GM06990 (cell line): ENCODE data around the gene LIPC.

Experiments used
- DNase-seq: peaks from one replicate; pipeline ENCODE4 v3.0.0-alpha.2; 2011; ENCODE audit not compliant: insufficient read length; ENCODE audit errors: extremely low read depth
- H3K27me3 ChIP-seq: replicated peaks from 2 replicates; pipeline ENCODE4 v1.6.0; 2011; ENCODE audit warnings: low read length; ENCODE audit not compliant: control insufficient read depth, insufficient read depth
- H3K36me3 ChIP-seq: 2 replicates; pipeline ENCODE4 v1.5.1; 2011; ENCODE audit warnings: low read length; ENCODE audit not compliant: control insufficient read depth, insufficient read depth
- H3K4me3 ChIP-seq: replicated peaks from 2 replicates; pipeline ENCODE4 v1.5.1; 2011; ENCODE audit warnings: low read depth, mild to moderate bottlenecking, control low read depth, low read length
- TF ChIP-seq, protein P1 (sequence below): IDR thresholded peaks from 2 replicates; pipeline ENCODE4 v1.5.1; 2011; ENCODE audit warnings: low read length, control low read depth, mild to moderate bottlenecking, inconsistent platforms; ENCODE audit not compliant: insufficient read depth, poor library complexity, severe bottlenecking

The LIPC gene

DNA sequence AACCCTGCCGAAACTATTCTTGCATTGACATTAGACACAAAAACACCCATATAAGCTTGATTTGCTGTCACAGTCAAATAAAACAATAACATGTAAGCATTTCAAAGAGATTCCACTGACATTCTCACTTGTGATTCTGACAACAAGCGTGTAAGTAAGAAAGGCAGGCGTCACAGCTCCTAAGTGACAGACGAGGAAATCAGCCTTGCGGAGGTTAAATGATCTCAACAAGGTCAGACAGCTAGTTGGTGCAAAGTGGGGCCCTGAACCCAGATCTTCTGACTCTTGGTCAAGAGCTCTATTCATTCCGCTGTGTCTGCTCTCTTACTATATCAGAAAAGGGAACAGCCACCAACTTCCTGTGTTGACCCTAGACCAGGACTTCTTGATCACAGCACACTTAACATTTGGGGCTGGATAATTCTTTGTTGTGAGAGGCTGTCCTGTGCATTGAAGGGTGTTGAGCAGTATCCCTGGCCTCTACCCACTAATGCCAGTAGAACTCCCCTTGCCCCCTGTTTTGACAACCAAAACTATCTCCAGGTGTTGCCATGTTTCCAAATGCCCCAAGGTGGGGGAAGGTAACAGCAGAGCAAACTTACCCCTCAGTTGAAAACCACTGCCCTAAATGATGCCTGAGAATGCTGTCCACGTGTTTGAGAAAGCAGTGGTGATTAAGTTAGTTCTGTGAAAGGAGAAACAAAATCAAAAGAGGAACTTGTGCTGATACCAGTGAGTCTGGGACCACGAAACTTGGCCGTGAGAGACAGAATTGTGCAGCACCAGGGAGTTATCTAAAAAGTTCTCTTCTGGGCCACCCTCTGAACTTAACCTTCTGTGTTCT, 86.1 kb downstream of the LIPC start:
- no peaks in the 10 kb centered on the region for H3K27me3 ChIP-seq
- DNase-seq: peak; percentile 33
- H3K36me3 ChIP-seq: no peaks in the 10 kb centered on the region
- TF ChIP-seq, protein P1, sequence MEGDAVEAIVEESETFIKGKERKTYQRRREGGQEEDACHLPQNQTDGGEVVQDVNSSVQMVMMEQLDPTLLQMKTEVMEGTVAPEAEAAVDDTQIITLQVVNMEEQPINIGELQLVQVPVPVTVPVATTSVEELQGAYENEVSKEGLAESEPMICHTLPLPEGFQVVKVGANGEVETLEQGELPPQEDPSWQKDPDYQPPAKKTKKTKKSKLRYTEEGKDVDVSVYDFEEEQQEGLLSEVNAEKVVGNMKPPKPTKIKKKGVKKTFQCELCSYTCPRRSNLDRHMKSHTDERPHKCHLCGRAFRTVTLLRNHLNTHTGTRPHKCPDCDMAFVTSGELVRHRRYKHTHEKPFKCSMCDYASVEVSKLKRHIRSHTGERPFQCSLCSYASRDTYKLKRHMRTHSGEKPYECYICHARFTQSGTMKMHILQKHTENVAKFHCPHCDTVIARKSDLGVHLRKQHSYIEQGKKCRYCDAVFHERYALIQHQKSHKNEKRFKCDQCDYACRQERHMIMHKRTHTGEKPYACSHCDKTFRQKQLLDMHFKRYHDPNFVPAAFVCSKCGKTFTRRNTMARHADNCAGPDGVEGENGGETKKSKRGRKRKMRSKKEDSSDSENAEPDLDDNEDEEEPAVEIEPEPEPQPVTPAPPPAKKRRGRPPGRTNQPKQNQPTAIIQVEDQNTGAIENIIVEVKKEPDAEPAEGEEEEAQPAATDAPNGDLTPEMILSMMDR: no peak
- H3K4me3 ChIP-seq: no peak overlapping the region

DNA sequence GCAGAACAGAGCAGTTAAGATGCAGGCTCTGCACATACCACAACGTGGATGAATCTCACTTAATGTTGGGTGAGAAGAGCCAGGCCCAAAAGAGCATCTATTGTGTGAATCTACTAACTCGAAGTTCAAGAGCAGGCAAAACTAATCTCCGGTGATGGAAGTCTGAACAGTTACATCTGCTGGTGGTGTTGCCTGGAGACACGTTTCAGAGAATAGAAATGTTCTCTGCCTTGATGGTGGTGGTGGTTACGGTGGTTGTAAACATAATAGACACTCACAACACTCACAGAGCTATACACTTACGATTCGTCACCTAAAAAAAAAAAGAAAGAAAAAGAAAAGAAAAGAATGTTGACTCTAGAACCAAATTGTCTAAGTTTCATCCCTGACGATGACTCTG, 86.8 kb downstream of the LIPC start:
- TF ChIP-seq, protein P1: no peak
- H3K4me3 ChIP-seq: no peak overlapping the region
- H3K36me3 ChIP-seq: no peaks in the 10 kb centered on the region
- no peaks in the 10 kb centered on the region for H3K27me3 ChIP-seq
- DNase-seq: no peak

DNA sequence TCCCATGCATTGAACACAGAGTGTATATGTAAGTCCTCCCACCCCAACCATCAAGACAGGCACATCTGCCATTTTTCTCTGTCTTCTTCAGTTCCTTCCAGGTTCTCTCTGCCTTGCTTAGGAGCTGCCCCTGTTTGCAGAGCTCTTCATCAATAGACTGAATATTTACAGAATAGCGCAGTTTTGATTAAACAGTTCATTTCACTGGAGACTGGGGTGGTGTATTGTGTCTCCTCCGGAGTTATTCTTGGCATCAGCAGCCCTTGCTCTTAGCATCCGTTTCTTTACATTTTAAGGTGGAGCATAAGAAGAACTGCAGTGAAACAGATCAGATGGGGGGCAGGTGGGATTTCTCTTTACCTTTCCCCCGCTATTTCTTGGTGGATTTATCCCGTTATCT, 87.7 kb downstream of the LIPC start:
- TF ChIP-seq, protein P1: no peak
- Histone ChIP-seq H3K36me3 (no peaks in the 10 kb centered on the region), H3K27me3 (no peaks in the 10 kb centered on the region), H3K4me3 (no peak overlapping the region)
- no peak for DNase-seq

DNA sequence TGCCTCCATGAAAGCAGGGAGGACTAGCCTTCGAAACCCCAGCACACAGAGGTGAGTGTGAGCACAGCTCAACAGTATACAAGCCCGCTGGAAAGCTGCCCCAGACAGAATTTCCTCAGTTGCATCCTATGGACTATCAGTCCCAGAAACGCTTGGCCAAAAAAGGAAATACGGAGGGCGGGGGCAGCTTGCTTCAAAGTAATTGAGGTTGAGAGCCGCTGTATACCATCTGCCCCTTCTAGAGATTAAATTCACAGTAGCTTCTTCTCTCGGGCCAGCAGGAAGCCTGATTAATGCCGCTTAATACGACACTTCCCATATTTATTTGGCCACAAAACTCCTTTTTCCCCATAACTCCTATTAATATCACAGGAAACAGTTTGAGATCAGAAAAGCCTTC, 88.7 kb downstream of the LIPC start:
- Histone ChIP-seq H3K27me3 (no peaks in the 10 kb centered on the region), H3K36me3 (no peaks in the 10 kb centered on the region), H3K4me3 (no peak overlapping the region)
- DNase-seq: no peak
- TF ChIP-seq, protein P1: no peak

DNA sequence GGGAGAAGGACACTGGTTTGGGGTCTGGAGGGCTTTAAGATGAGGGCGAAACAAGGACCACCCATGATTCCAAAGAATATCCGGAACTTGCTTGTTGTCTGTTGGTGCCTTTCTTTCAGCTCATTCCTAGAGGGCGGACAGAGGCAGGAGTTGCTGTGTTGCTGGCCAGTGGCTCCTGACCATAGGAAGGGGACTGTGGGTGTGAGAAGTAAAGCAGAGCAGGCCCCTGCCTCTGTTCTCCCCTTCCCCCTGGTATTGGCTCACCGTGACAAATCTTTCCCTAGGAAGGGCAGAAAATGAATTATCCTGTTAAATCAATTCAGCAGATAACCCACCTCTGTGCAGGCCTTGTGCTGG, 89.1 kb downstream of the LIPC start:
- no peaks in the 10 kb centered on the region for H3K27me3 ChIP-seq
- no peak for DNase-seq
- no peaks in the 10 kb centered on the region for H3K36me3 ChIP-seq
- no peak overlapping the region for H3K4me3 ChIP-seq
- TF ChIP-seq, protein P1: no peak

DNA sequence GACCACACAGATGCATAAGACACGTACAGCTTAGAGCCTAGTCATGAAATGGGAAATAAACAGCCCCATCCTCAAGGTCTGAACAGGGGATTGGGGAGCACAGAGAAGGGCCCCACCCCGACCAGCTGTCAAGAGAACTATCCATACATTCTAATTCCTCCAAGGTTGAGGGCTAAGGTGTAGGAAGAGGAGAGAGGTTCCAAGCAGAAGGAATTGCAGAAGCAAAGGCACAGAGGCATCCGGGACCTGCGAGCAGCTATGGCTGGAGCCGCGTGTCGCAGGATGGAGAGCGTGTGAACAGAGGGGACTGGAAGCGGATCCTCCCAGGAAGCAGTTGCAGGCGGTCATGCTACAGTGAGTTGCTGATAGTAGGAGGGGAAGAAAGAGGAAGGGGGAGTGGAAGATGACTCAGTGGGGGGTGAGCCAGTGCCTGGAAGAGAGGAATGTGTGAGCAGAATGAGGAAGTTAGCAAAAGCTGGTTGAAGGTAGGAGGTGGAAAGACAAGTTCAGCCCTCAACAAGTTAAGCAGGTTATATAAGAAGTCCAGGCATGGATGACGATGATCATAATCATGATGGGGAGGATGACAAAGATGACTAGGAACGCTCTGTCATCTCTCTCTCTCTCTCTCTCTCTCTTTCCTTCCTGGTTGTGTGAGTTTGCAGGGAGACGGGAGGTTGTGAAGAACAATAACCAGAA, 89.7 kb downstream of the LIPC start:
- no peaks in the 10 kb centered on the region for H3K36me3 ChIP-seq
- no peak overlapping the region for H3K4me3 ChIP-seq
- no peaks in the 10 kb centered on the region for H3K27me3 ChIP-seq
- no peak for DNase-seq
- TF ChIP-seq, protein P1: no peak
